ENCODE measurements around the gene CDKN2C. TPM values are rescaled to one million over a fixed set of nuclear protein-coding genes. Genes with fewer than 3 reads are reported as not detected.
"Not testable (repeated sequence)": the region's sequence is repeated elsewhere in the genome, so short reads cannot be mapped to it uniquely, and the experiment has no call there.

Gene CDKN2C
- total RNA-seq, 4 donors from 2014 or later, result 21.1 to 52.1 (median 38.8) TPM

DNA sequence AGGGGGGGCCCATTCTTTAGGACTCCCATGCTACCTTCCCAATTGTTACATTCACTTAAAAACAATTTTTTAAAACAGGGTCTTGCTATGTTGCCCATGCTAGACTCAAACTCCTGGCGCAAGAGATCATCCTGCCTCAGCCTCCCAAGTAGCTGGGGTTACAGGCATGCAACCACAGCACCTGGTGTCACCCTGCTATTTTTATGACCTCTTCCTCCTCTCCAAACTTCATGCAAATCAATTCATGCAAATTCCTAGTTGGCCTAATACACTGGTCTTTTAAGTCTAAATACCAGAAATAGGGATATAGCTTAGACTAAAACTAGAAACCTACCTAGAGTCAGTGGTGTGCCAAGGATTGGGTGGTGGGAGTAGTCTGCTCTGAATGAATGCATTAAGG lies 30.1 kb downstream of the CDKN2C start:
- ATAC-seq, result no peak
- TF ChIP-seq, protein P1, sequence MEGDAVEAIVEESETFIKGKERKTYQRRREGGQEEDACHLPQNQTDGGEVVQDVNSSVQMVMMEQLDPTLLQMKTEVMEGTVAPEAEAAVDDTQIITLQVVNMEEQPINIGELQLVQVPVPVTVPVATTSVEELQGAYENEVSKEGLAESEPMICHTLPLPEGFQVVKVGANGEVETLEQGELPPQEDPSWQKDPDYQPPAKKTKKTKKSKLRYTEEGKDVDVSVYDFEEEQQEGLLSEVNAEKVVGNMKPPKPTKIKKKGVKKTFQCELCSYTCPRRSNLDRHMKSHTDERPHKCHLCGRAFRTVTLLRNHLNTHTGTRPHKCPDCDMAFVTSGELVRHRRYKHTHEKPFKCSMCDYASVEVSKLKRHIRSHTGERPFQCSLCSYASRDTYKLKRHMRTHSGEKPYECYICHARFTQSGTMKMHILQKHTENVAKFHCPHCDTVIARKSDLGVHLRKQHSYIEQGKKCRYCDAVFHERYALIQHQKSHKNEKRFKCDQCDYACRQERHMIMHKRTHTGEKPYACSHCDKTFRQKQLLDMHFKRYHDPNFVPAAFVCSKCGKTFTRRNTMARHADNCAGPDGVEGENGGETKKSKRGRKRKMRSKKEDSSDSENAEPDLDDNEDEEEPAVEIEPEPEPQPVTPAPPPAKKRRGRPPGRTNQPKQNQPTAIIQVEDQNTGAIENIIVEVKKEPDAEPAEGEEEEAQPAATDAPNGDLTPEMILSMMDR (IDR thresholded peaks at IDR 0.05), result no peak
- TF ChIP-seq POLR2A (IDR thresholded peaks at IDR 0.05) (no peak), EP300 (IDR thresholded peaks at IDR 0.05) (no peak), POLR2AphosphoS5 (IDR thresholded peaks at IDR 0.05) (no peak)
- Histone ChIP-seq H3K27me3 (no peaks in the 10 kb centered on the region), H3K9me3 (no peaks in the 10 kb centered on the region), H3K27ac (no peak overlapping the region), H3K4me1 (no peaks in the 10 kb centered on the region), H3K36me3 (no peaks in the 10 kb centered on the region), H3K4me3 (no peak overlapping the region)
- 100% methylated on average over 1 of the region's 1 CpG for WGBS, 2 donors (ENCODE audit: low coverage in 1 of 2)

DNA sequence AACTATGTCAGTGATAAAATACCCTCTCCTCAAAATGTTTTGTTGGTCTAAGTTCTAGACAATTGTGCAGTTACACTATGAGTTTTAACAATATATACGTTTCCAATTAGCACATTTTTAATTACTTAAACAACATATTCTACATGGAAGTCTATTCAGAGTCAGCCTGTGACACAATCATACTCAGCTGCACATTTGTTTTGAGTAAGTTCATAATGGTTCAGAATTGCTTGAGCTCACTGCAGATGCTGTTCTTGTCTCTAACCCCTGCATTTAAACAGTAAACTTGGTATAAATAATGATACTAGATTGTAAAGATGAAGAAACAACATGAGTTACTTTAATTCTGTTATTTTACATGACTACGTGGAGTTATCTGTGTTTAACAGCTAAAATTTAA lies 30.6 kb downstream of the CDKN2C start:
- H3K9me3 ChIP-seq, result no peaks in the 10 kb centered on the region
- no peaks in the 10 kb centered on the region for H3K27me3 ChIP-seq
- H3K36me3 ChIP-seq, result no peaks in the 10 kb centered on the region
- H3K27ac ChIP-seq, result no peak overlapping the region
- no peak for ATAC-seq
- no peaks in the 10 kb centered on the region for H3K4me1 ChIP-seq
- H3K4me3 ChIP-seq, result no peak overlapping the region
- TF ChIP-seq EP300 (IDR thresholded peaks at IDR 0.05) (no peak), POLR2A (IDR thresholded peaks at IDR 0.05) (no peak), POLR2AphosphoS5 (IDR thresholded peaks at IDR 0.05) (no peak)
- TF ChIP-seq, protein P1 (IDR thresholded peaks at IDR 0.05), result no peak
- 49 to 68% methylated on average over 2 of the region's 2 CpGs for WGBS, 2 donors (ENCODE audit: low coverage in 1 of 2)

DNA sequence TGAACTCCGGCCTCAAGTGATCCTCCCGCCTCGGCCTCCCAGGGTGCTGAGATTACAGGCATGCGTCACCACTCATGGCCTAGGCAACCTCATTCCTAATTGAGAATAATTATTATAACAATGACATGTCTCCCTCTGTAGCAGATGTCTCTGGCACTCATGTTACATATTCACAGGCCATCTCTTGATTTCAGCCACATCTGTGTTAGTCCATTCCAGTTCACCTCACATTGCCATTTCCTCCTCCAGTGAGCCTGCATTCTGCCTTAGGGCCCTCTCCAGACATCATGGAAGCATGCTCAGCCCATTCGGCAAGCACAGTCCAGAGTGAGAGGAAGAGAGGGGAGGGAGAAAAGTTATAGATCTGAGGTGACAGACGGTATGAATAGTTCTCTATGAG lies 32.5 kb downstream of the CDKN2C start:
- no peak overlapping the region for H3K27ac ChIP-seq
- H3K9me3 ChIP-seq, result no peaks in the 10 kb centered on the region
- no peak overlapping the region for H3K4me3 ChIP-seq
- TF ChIP-seq POLR2AphosphoS5 (IDR thresholded peaks at IDR 0.05) (no peak), EP300 (IDR thresholded peaks at IDR 0.05) (no peak), POLR2A (IDR thresholded peaks at IDR 0.05) (no peak)
- TF ChIP-seq, protein P1 (IDR thresholded peaks at IDR 0.05), result no peak
- no peaks in the 10 kb centered on the region for H3K4me1 ChIP-seq
- WGBS, 2 donors (ENCODE audit: low coverage in 1 of 2), result 94 to 96% methylated on average over 3 to 6 of the region's 6 CpGs
- no peaks in the 10 kb centered on the region for H3K27me3 ChIP-seq
- no peak for ATAC-seq
- H3K36me3 ChIP-seq, result no peaks in the 10 kb centered on the region

DNA sequence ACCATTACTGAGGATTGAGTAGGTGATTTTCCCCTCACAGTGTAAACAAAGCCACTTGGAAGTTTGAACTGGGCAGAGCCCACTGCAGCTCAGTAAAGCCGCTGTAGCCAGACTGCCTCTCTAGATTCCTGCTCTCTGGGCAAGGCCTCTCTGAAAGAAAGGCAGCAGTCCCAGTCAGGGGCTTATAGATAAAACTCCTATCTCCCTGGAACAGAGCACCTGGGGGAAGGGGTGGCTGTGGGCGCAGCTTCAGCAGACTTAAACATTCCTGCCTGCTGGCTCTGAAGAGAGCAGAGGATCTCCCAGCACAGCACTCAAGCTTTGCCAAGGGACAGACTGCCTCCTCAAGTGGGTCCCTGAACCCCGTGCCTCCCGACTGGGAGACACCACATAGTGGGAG lies 35.5 kb downstream of the CDKN2C start:
- not testable (repeated sequence) for H3K4me1 ChIP-seq, ATAC-seq, H3K27me3 ChIP-seq, H3K36me3 ChIP-seq, H3K9me3 ChIP-seq, H3K27ac ChIP-seq, H3K4me3 ChIP-seq
- WGBS, 2 donors (ENCODE audit: low coverage in 1 of 2), result 100% methylated on average over 1 of the region's 4 CpGs; no CpG with 5 or more reads in 1 of the 2 donors

DNA sequence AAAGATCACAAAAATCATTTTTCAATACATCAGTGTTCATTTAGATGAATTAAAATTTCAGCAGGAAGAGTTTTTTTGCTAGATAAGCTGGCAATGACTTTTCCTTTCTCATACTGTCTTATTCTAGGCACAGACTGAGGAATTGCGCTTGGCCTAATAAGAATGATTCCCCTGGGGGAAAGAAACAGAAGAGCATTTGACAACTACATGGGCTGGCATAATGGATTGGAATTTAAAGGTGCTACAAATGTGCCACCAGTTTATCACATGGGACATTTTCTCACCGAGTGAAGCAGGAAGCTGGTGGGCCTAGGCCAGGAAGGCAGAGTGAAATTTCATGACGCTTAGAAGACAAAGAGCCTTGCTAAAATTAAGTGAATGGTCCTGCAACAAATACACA lies 39.3 kb downstream of the CDKN2C start:
- Histone ChIP-seq H3K27ac (no peak overlapping the region), H3K27me3 (no peaks in the 10 kb centered on the region), H3K4me3 (no peak overlapping the region), H3K9me3 (peaks cover 0 to 21% (median 0%) of the 10 kb centered on the region in 3 donors), H3K36me3 (no peaks in the 10 kb centered on the region), H3K4me1 (no peaks in the 10 kb centered on the region)
- WGBS, 2 donors (ENCODE audit: low coverage in 1 of 2), result 60 to 72% methylated on average over 3 of the region's 3 CpGs
- no peak for ATAC-seq
- TF ChIP-seq POLR2AphosphoS5 (IDR thresholded peaks at IDR 0.05), result no peak
- TF ChIP-seq, protein P1 (IDR thresholded peaks at IDR 0.05), result no peak
- TF ChIP-seq POLR2A (IDR thresholded peaks at IDR 0.05), result no peak
- no peak for TF ChIP-seq EP300 (IDR thresholded peaks at IDR 0.05)

All from gastroesophageal sphincter (tissue), 4 donors.